ENCODE data around the gene NCKAP5. TPM values are rescaled to one million over a fixed set of nuclear protein-coding genes. Genes with fewer than 3 reads are reported as not detected.

Gene NCKAP5
- total and polyA plus RNA-seq, 2 experiments from 2014 or later = 2.2 to 5.5 TPM

DNA sequence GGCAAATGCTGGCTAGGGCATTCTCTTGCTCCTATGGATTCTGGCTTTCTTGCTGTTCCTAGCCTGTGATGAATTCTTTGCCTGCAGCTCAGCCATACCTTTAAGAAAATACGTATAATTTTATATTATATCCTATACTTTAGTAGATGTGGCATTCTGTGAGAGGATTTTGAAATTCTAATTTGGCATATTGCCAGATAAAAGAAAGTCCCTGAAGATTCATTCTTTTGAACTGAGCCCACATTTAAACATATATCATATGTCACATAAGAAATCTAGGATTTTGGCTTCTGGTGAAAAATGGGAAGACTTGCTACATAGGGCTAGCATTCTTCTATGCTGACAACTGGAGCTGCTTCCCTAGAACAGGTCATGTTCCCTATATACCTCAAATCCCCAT is 806.8 kb downstream of the NCKAP5 start:
- H3K9me3 ChIP-seq (ENCODE audit: low read depth) = no peaks in the 10 kb centered on the region
- no peak overlapping the region for H3K4me3 ChIP-seq
- no peaks in the 10 kb centered on the region for H3K36me3 ChIP-seq (replicated peaks; ENCODE audit: insufficient read depth, low read depth)
- 94% methylated on average over 1 of the region's 1 CpG for WGBS (ENCODE audit: low lambda C conversion rate, missing lambda C conversion rate)
- H3K27me3 ChIP-seq = no peaks in the 10 kb centered on the region
- H3K4me1 ChIP-seq (ENCODE audit: insufficient read depth) = peaks cover 5% of the 10 kb centered on the region
- H3K9me2 ChIP-seq (replicated peaks; ENCODE audit: insufficient read depth) = no peaks in the 10 kb centered on the region
- H2AFZ ChIP-seq = no peak overlapping the region
- TF ChIP-seq EZH2phosphoT487 (IDR thresholded peaks at IDR 0.05; ENCODE audit: low read depth, severe bottlenecking, unreplicated experiment) (no peak), EZH2 (IDR thresholded peaks at IDR 0.05; ENCODE audit: borderline replicate concordance) (no peak)
- TF ChIP-seq, protein P1, sequence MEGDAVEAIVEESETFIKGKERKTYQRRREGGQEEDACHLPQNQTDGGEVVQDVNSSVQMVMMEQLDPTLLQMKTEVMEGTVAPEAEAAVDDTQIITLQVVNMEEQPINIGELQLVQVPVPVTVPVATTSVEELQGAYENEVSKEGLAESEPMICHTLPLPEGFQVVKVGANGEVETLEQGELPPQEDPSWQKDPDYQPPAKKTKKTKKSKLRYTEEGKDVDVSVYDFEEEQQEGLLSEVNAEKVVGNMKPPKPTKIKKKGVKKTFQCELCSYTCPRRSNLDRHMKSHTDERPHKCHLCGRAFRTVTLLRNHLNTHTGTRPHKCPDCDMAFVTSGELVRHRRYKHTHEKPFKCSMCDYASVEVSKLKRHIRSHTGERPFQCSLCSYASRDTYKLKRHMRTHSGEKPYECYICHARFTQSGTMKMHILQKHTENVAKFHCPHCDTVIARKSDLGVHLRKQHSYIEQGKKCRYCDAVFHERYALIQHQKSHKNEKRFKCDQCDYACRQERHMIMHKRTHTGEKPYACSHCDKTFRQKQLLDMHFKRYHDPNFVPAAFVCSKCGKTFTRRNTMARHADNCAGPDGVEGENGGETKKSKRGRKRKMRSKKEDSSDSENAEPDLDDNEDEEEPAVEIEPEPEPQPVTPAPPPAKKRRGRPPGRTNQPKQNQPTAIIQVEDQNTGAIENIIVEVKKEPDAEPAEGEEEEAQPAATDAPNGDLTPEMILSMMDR (IDR thresholded peaks at IDR 0.05; ENCODE audit: poor library complexity) = no peak
- H3K79me2 ChIP-seq = no peaks in the 10 kb centered on the region
- no peak overlapping the region for H3K4me2 ChIP-seq
- DNase-seq (ENCODE audit: low spot score) = no peak
- no peak overlapping the region for H3K27ac ChIP-seq
- H4K20me1 ChIP-seq (ENCODE audit: insufficient read depth, poor library complexity, severe bottlenecking) = no peaks in the 10 kb centered on the region

DNA sequence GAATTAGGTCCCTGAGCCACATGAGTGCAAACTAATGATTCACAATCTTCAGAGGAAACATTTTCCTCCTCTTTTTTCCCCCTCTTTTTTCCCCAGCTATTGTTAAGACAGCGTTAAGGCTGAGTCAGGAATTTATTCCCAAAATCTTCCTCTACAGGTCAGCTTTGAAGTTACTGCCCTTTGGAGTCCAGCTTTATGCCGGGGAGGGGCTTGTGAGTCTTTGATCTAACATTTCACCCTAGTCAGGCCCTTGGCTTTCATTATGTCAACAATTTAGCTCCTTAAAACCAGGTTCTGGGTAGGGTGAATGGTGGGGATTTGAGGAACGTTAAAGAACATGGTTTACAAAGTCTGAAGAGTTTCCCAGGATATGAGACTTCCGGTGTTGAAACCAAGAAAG is 807.3 kb downstream of the NCKAP5 start:
- Histone ChIP-seq H3K9me3 (ENCODE audit: low read depth) (no peaks in the 10 kb centered on the region), H3K9me2 (replicated peaks; ENCODE audit: insufficient read depth) (no peaks in the 10 kb centered on the region), H3K4me2 (no peak overlapping the region), H4K20me1 (ENCODE audit: insufficient read depth, poor library complexity, severe bottlenecking) (no peaks in the 10 kb centered on the region), H3K27ac (no peak overlapping the region), H3K4me1 (ENCODE audit: insufficient read depth) (peaks cover 5% of the 10 kb centered on the region), H3K4me3 (no peak overlapping the region), H3K79me2 (no peaks in the 10 kb centered on the region), H2AFZ (no peak overlapping the region), H3K27me3 (no peaks in the 10 kb centered on the region), H3K36me3 (replicated peaks; ENCODE audit: insufficient read depth, low read depth) (no peaks in the 10 kb centered on the region)
- WGBS (ENCODE audit: low lambda C conversion rate, missing lambda C conversion rate) = 13% methylated on average over 4 of the region's 4 CpGs
- no peak for DNase-seq (ENCODE audit: low spot score)
- TF ChIP-seq, protein P1 (IDR thresholded peaks at IDR 0.05; ENCODE audit: poor library complexity) = no peak
- no peak for TF ChIP-seq EZH2 (IDR thresholded peaks at IDR 0.05; ENCODE audit: borderline replicate concordance)

DNA sequence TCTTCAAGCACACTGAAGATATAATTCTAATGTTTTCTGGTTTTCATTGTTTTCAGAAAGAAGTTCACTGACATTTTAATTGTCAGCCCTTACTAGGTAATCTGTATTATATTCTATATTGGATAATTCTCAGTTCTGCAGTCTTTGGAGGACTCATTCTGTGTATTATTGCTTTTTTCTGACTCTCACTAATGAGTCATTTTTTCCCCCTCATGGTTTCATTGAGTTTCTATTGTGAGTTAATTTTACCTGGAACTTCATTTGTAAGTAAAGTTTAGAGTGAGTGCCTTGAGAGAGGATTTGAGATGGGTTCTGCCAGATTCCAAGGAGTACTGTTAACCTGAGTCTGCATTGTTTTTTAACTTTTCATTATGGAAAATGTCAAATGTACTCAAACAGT is 807.9 kb downstream of the NCKAP5 start:
- H3K79me2 ChIP-seq = no peaks in the 10 kb centered on the region
- H4K20me1 ChIP-seq (ENCODE audit: insufficient read depth, poor library complexity, severe bottlenecking) = no peaks in the 10 kb centered on the region
- no peaks in the 10 kb centered on the region for H3K9me2 ChIP-seq (replicated peaks; ENCODE audit: insufficient read depth)
- no peak overlapping the region for H3K4me3 ChIP-seq
- no peak overlapping the region for H2AFZ ChIP-seq
- H3K27me3 ChIP-seq = no peaks in the 10 kb centered on the region
- H3K36me3 ChIP-seq (replicated peaks; ENCODE audit: insufficient read depth, low read depth) = no peaks in the 10 kb centered on the region
- TF ChIP-seq EZH2phosphoT487 (IDR thresholded peaks at IDR 0.05; ENCODE audit: low read depth, severe bottlenecking, unreplicated experiment) = no peak
- TF ChIP-seq, protein P1 (IDR thresholded peaks at IDR 0.05; ENCODE audit: poor library complexity) = no peak
- no peak for TF ChIP-seq EZH2 (IDR thresholded peaks at IDR 0.05; ENCODE audit: borderline replicate concordance)
- no peak overlapping the region for H3K4me2 ChIP-seq
- no peak overlapping the region for H3K27ac ChIP-seq
- H3K4me1 ChIP-seq (ENCODE audit: insufficient read depth) = peaks cover 5% of the 10 kb centered on the region
- no peak for DNase-seq (ENCODE audit: low spot score)
- no peaks in the 10 kb centered on the region for H3K9me3 ChIP-seq (ENCODE audit: low read depth)

DNA sequence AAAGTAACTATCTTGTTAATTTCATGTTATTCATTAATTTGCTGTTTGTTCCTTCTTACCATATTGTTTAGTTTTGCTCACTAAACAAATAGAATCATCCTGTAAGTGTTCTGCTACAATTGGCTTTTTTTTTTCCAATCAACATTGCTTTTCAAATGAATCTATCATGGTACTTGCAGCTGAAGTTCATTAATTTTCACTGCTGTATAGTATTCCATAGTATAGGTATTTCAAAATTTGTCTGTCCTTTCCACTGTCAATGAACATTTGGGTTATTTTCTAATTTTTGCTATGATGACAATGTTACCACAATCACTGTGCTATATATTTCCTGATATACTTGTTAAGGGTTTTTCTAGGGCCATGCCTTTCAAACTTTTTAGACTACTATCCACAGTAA is 809.3 kb downstream of the NCKAP5 start:
- DNase-seq (ENCODE audit: low spot score) = no peak
- no peaks in the 10 kb centered on the region for H3K36me3 ChIP-seq (replicated peaks; ENCODE audit: insufficient read depth, low read depth)
- H4K20me1 ChIP-seq (ENCODE audit: insufficient read depth, poor library complexity, severe bottlenecking) = no peaks in the 10 kb centered on the region
- no peak overlapping the region for H2AFZ ChIP-seq
- no peaks in the 10 kb centered on the region for H3K9me2 ChIP-seq (replicated peaks; ENCODE audit: insufficient read depth)
- no peak overlapping the region for H3K4me2 ChIP-seq
- TF ChIP-seq, protein P1 (IDR thresholded peaks at IDR 0.05; ENCODE audit: poor library complexity) = no peak
- no peak for TF ChIP-seq EZH2phosphoT487 (IDR thresholded peaks at IDR 0.05; ENCODE audit: low read depth, severe bottlenecking, unreplicated experiment)
- no peak for TF ChIP-seq EZH2 (IDR thresholded peaks at IDR 0.05; ENCODE audit: borderline replicate concordance)
- H3K27ac ChIP-seq = no peak overlapping the region
- no peaks in the 10 kb centered on the region for H3K27me3 ChIP-seq
- H3K4me1 ChIP-seq (ENCODE audit: insufficient read depth) = peaks cover 5% of the 10 kb centered on the region
- no peaks in the 10 kb centered on the region for H3K79me2 ChIP-seq
- H3K9me3 ChIP-seq (ENCODE audit: low read depth) = no peaks in the 10 kb centered on the region
- H3K4me3 ChIP-seq = no peak overlapping the region
